GM12801 (cell line): Measurements from ENCODE around the gene ARHGAP15.

ENCODE experiments used
- CTCF ChIP-seq: IDR thresholded peaks from one replicate; pipeline ENCODE4 v1.5.1; 2011; ENCODE audit warnings: control low read depth; ENCODE audit not compliant: insufficient read length; ENCODE audit errors: extremely low read depth

Gene ARHGAP15

GRCh38 chr2:143491131-143491530 is 361.9 kb downstream of the ARHGAP15 start:
- TF ChIP-seq CTCF, result no peak

GRCh38 chr2:143493339-143493738 is 364.1 kb downstream of the ARHGAP15 start:
- TF ChIP-seq CTCF, result no peak

GRCh38 chr2:143497726-143498125 is 368.5 kb downstream of the ARHGAP15 start:
- no peak for TF ChIP-seq CTCF

GRCh38 chr2:143498496-143498895 is 369.3 kb downstream of the ARHGAP15 start:
- TF ChIP-seq CTCF, result no peak

- no peak for TF ChIP-seq CTCF
These were observed 369.8 kb downstream of the ARHGAP15 start for GRCh38 chr2:143499061-143499460.

- no peak for TF ChIP-seq CTCF
These were observed 372.0 kb downstream of the ARHGAP15 start for GRCh38 chr2:143501106-143501676.

- no peak for TF ChIP-seq CTCF
These were observed 374.1 kb downstream of the ARHGAP15 start for GRCh38 chr2:143503280-143503679.
